Activated CD4-positive, alpha-beta memory T cell treated with anti-CD3 and anti-CD28 coated beads, Interleukin-2, amount 10 ng/mL, durations not matched to agents 7 days and 5 days (primary cell): ENCODE measurements around the gene SYT8. TPM values are rescaled to one million over a fixed set of nuclear protein-coding genes. Genes with fewer than 3 reads are reported as not detected.

Source experiments
- CTCF ChIA-PET: fragments of 350-600 bp; sonication (Branson Sonifier 250); formaldehyde crosslinking; loops from one replicate; lab custom pipeline; 2021; ENCODE audit warnings: antibody characterized with exemption, inconsistent platforms; lab: Charles Lee
- POLR2A ChIA-PET: fragments of 350-600 bp; sonication (Branson Sonifier 250); formaldehyde crosslinking; loops from one replicate; lab custom pipeline; 2021; ENCODE audit warnings: antibody characterized with exemption; lab: Charles Lee
- DNase-seq: peaks from one replicate; pipeline ENCODE4 v3.0.0-alpha.2; 2020
- H3K27ac Mint-ChIP-seq: one replicate; pipeline ENCODE4 v1.8.0; 2021; ENCODE audit warnings: mild to moderate bottlenecking, mixed read lengths
- H3K27me3 Mint-ChIP-seq: one replicate; pipeline ENCODE4 v1.8.0; 2021; ENCODE audit warnings: mixed read lengths
- H3K36me3 Mint-ChIP-seq: one replicate; pipeline ENCODE4 v1.8.0; 2021; ENCODE audit warnings: low read depth, mixed read lengths
- H3K4me1 Mint-ChIP-seq: one replicate; pipeline ENCODE4 v1.8.0; 2021; ENCODE audit warnings: mixed read lengths
- H3K4me3 Mint-ChIP-seq: one replicate; pipeline ENCODE4 v1.8.0; 2021; ENCODE audit warnings: mild to moderate bottlenecking, mixed read lengths
- H3K9me3 Mint-ChIP-seq: one replicate; pipeline ENCODE4 v1.8.0; 2021; ENCODE audit warnings: mixed read lengths
- total RNA-seq, 2 experiments: library from RNA; stranded (reverse); gene quantifications; one replicate each; pipeline ENCODE4 v1.2.3, GENCODE V29; 2021

SYT8 gene
- total RNA-seq, 2 experiments from 2014 or later: not detected

DNA sequence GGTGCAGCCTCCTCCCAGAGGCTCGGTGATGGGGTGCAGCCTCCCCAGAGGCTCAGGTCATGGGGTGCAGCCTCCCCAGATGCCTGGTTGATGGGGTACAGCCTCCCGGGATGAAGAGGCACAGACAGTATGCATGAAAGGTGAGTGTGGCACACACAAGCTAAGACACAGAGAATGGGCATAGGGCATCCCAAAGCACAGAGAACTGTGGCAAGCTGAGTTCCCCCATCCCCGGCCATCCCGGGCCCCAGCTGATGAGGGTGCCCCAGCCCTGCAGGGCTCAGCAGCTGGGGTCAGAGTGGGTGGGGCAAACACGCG, 4.8 kb upstream of the SYT8 start:
- peaks cover 5% of the 10 kb centered on the region for H3K27me3 Mint-ChIP-seq
- H3K4me1 Mint-ChIP-seq: no peaks in the 10 kb centered on the region
- H3K4me3 Mint-ChIP-seq: no peak overlapping the region
- no peak overlapping the region for H3K27ac Mint-ChIP-seq
- ChIA-PET POLR2A (no interaction called here), CTCF (interaction anchor here (1.6 to 10.1 kb wide), 3 partner anchors 137 to 177 kb away, joined by 5 to 287 read pairs (median 68); no protein-coding TSS in a partner anchor)
- H3K9me3 Mint-ChIP-seq: no peaks in the 10 kb centered on the region
- H3K36me3 Mint-ChIP-seq: no peaks in the 10 kb centered on the region
- no peak for DNase-seq

GRCh38 chr11:1830322-1831223, 4.2 kb upstream of the SYT8 start:
- POLR2A ChIA-PET: no interaction called here
- Mint-ChIP-seq H3K36me3 (no peaks in the 10 kb centered on the region), H3K27me3 (peaks cover 5% of the 10 kb centered on the region), H3K4me3 (no peak overlapping the region), H3K27ac (no peak overlapping the region), H3K4me1 (no peaks in the 10 kb centered on the region), H3K9me3 (no peaks in the 10 kb centered on the region)
- DNase-seq: no peak
- CTCF ChIA-PET: interaction anchor here (1.6 to 10.1 kb wide), 7 partner anchors 14 to 177 kb away, joined by 5 to 287 read pairs (median 15); partner anchors contain the start of gene KRTAP5-6

DNA sequence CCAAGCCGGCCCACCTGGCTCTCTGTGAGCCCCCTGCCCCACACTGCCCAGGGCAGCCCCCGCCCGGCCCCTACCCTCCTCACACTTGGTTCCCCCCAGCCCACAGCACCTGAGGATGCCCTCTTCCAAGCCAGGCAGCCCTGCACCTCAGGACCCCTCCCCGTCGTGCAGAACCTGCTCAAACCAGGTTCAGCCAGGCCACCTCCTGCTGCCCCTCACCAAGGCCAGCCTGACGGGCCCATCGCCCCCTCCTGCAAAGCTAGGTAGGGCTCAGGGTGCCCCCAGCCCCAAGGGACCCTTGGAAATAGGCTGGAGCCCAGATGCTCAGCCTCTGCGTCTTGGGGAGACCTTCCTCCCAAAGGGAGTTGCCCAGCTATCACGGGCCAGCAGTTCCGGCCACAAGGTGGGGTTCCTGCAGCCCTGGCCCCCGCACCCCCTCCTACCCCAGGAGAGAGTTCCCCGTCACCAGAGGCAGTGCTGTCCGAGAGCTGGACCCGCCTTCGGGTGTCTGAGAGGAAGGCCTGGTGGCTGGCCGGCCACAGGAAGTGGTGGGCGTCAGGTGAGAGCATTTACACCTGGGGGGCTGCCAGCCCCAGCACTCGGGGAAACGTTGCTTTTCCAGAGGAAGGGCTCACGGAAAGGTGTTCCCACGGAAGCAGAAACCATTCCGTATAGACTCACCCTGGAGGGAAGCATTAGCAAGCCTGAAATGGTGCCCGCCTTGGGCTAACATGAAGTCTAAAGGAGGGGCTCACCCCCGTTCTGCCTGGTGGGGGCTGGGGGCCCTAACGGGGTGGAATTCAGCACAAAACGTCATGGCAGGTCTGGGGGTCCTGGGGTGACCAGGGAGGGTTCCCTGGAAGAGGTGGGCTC, 3.2 kb upstream of the SYT8 start:
- Mint-ChIP-seq H3K9me3 (no peaks in the 10 kb centered on the region), H3K27me3 (peaks cover 5% of the 10 kb centered on the region), H3K27ac (no peak overlapping the region), H3K36me3 (no peaks in the 10 kb centered on the region), H3K4me1 (no peaks in the 10 kb centered on the region), H3K4me3 (no peak overlapping the region)
- DNase-seq: no peak
- POLR2A ChIA-PET: no interaction called here
- CTCF ChIA-PET: interaction anchor here (1.4 to 10.1 kb wide), 12 partner anchors 15 to 320 kb away, joined by 4 to 287 read pairs (median 13); partner anchors contain the start of gene KRTAP5-6

GRCh38 chr11:1832211-1832919, 2.4 kb upstream of the SYT8 start:
- CTCF ChIA-PET: interaction anchor here (0.6 to 10.1 kb wide), 48 partner anchors 8 to 321 kb away, joined by 3 to 287 read pairs (median 4); partner anchors contain the start of genes KRTAP5-6 and PRR33
- DNase-seq: peak; percentile 65
- POLR2A ChIA-PET: interaction anchor here (1.0 to 2.4 kb wide), 2 partner anchors 139 to 180 kb away, joined by 3 to 18 read pairs; no protein-coding TSS in a partner anchor
- H3K27me3 Mint-ChIP-seq: peaks cover 5% of the 10 kb centered on the region
- no peak overlapping the region for H3K4me3 Mint-ChIP-seq
- no peaks in the 10 kb centered on the region for H3K36me3 Mint-ChIP-seq
- no peak overlapping the region for H3K27ac Mint-ChIP-seq
- H3K9me3 Mint-ChIP-seq: no peaks in the 10 kb centered on the region
- no peaks in the 10 kb centered on the region for H3K4me1 Mint-ChIP-seq

GRCh38 chr11:1832920-1833295, 1.9 kb upstream of the SYT8 start:
- Mint-ChIP-seq H3K27ac (no peak overlapping the region), H3K9me3 (no peaks in the 10 kb centered on the region), H3K27me3 (peaks cover 5% of the 10 kb centered on the region), H3K4me3 (no peak overlapping the region), H3K4me1 (peaks cover 2% of the 10 kb centered on the region), H3K36me3 (no peaks in the 10 kb centered on the region)
- DNase-seq: no peak
- POLR2A ChIA-PET: interaction anchor here (0.8 to 2.4 kb wide), 3 partner anchors 115 to 180 kb away, joined by 3 to 18 read pairs (median 3); no protein-coding TSS in a partner anchor
- CTCF ChIA-PET: interaction anchor here (0.6 to 10.1 kb wide), 50 partner anchors 8 to 321 kb away, joined by 3 to 287 read pairs (median 4); partner anchors contain the start of genes KRTAP5-6 and PRR33

DNA sequence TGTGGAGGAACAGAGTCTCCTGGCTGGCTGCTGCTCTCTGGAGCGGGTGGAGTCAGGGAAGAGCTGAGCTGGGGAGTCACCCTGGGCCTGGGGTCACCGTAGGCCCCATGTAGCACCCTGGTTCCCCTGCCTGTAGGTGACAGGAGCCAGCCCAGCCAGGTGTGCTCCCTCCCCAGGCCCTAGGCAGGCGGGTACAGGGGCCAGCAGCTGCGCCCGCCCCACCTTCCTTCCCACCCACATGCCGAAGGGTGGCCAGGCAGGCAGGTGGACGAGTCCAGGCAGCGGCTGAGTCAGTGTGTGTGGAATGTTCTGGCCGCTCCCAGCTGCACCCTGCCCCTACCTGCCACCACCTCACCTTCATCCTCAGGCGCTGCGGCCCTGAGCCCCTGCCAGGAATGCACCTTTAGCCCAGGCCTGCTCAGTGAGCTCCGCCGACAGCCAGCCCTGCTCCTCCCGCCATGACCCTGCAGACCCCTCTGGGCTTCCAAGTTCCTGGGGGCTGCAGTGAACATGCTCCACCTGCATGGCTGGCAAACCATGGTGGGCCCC, 654 bp upstream of the SYT8 start:
- Mint-ChIP-seq H3K27me3 (peaks cover 3% of the 10 kb centered on the region), H3K36me3 (no peaks in the 10 kb centered on the region), H3K27ac (no peak overlapping the region), H3K9me3 (no peaks in the 10 kb centered on the region), H3K4me1 (peaks cover 3% of the 10 kb centered on the region), H3K4me3 (no peak overlapping the region)
- no peak for DNase-seq
- CTCF ChIA-PET: interaction anchor here (1.2 to 10.1 kb wide), 13 partner anchors 16 to 181 kb away, joined by 3 to 287 read pairs (median 7); partner anchors contain the start of genes KRTAP5-6 and PRR33
- POLR2A ChIA-PET: interaction anchor here (2.4 kb wide), 1 partner anchor 140 kb away, joined by 18 read pairs; no protein-coding TSS in a partner anchor

- Mint-ChIP-seq H3K4me1 (peaks cover 10% of the 10 kb centered on the region), H3K27ac (no peak overlapping the region), H3K9me3 (no peaks in the 10 kb centered on the region), H3K27me3 (peaks cover 3% of the 10 kb centered on the region), H3K4me3 (no peak overlapping the region), H3K36me3 (no peaks in the 10 kb centered on the region)
- DNase-seq: no peak
- ChIA-PET POLR2A (interaction anchor here (0.8 to 1.0 kb wide), 2 partner anchors 46 to 166 kb away, joined by 3 read pairs; no protein-coding TSS in a partner anchor), CTCF (interaction anchor here (1.1 to 10.1 kb wide), 5 partner anchors 15 to 166 kb away, joined by 4 to 287 read pairs (median 4); partner anchors contain the start of gene LSP1)
Measured at GRCh38 chr11:1835671-1836010, 851 bp downstream of the SYT8 start.

- H3K4me3 Mint-ChIP-seq: no peak overlapping the region
- H3K36me3 Mint-ChIP-seq: no peaks in the 10 kb centered on the region
- peaks cover 10% of the 10 kb centered on the region for H3K4me1 Mint-ChIP-seq
- DNase-seq: no peak
- no peaks in the 10 kb centered on the region for H3K9me3 Mint-ChIP-seq
- CTCF ChIA-PET: interaction anchor here (1.0 to 10.1 kb wide), 6 partner anchors 15 to 320 kb away, joined by 4 to 287 read pairs (median 4); partner anchors contain the start of gene LSP1
- H3K27me3 Mint-ChIP-seq: peaks cover 3% of the 10 kb centered on the region
- POLR2A ChIA-PET: interaction anchor here (0.8 to 1.1 kb wide), 3 partner anchors 45 to 165 kb away, joined by 3 read pairs; no protein-coding TSS in a partner anchor
- no peak overlapping the region for H3K27ac Mint-ChIP-seq
Measured at GRCh38 chr11:1836011-1836945, 1.5 kb downstream of the SYT8 start.

- CTCF ChIA-PET: interaction anchor here (1.0 to 10.1 kb wide), 5 partner anchors 45 to 319 kb away, joined by 4 to 287 read pairs (median 5); no protein-coding TSS in a partner anchor
- Mint-ChIP-seq H3K36me3 (no peaks in the 10 kb centered on the region), H3K4me1 (peaks cover 10% of the 10 kb centered on the region), H3K9me3 (no peaks in the 10 kb centered on the region), H3K27ac (no peak overlapping the region), H3K27me3 (peaks cover 3% of the 10 kb centered on the region), H3K4me3 (no peak overlapping the region)
- POLR2A ChIA-PET: interaction anchor here (1.1 kb wide), 1 partner anchor 84 kb away, joined by 3 read pairs; no protein-coding TSS in a partner anchor
- peak; percentile 85 for DNase-seq
Measured at GRCh38 chr11:1837171-1838076, 2.6 kb downstream of the SYT8 start.

- H3K27me3 Mint-ChIP-seq: peaks cover 3% of the 10 kb centered on the region
- peaks cover 12% of the 10 kb centered on the region for H3K4me1 Mint-ChIP-seq
- H3K9me3 Mint-ChIP-seq: no peaks in the 10 kb centered on the region
- no peak for DNase-seq
- no peak overlapping the region for H3K4me3 Mint-ChIP-seq
- no peak overlapping the region for H3K27ac Mint-ChIP-seq
- ChIA-PET CTCF (interaction anchor here (1.5 to 2.0 kb wide), 3 partner anchors 44 to 314 kb away, joined by 5 to 6 read pairs (median 5); no protein-coding TSS in a partner anchor), POLR2A (interaction anchor here (1.0 kb wide), 1 partner anchor 12 kb away, joined by 6 read pairs; no protein-coding TSS in a partner anchor)
- H3K36me3 Mint-ChIP-seq: no peaks in the 10 kb centered on the region
Measured at GRCh38 chr11:1838077-1838425, 3.3 kb downstream of the SYT8 start.
